ENCODE measurements around the gene MUC7. TPM values are rescaled to one million over a fixed set of nuclear protein-coding genes. Genes with fewer than 3 reads are reported as not detected.

MUC7 gene
- total and polyA plus RNA-seq, 8 donors = 0.02 TPM; not detected in 7

GRCh38 chr4:70443329-70443728, 28.7 kb upstream of the MUC7 start:
- Histone ChIP-seq H3K9me3 (no peaks in the 10 kb centered on the region), H3K4me1 (no peaks in the 10 kb centered on the region), H3K27me3 (no peaks in the 10 kb centered on the region), H3K4me3 (no peak overlapping the region), H3K36me3 (no peaks in the 10 kb centered on the region), H3K27ac (no peak overlapping the region)
- 77 to 84% methylated on average over 5 of the region's 5 CpGs for WGBS, 2 donors
- no peak for ATAC-seq
- FAIRE-seq = no peak
- no peak for DNase-seq
- TF ChIP-seq, protein P1, sequence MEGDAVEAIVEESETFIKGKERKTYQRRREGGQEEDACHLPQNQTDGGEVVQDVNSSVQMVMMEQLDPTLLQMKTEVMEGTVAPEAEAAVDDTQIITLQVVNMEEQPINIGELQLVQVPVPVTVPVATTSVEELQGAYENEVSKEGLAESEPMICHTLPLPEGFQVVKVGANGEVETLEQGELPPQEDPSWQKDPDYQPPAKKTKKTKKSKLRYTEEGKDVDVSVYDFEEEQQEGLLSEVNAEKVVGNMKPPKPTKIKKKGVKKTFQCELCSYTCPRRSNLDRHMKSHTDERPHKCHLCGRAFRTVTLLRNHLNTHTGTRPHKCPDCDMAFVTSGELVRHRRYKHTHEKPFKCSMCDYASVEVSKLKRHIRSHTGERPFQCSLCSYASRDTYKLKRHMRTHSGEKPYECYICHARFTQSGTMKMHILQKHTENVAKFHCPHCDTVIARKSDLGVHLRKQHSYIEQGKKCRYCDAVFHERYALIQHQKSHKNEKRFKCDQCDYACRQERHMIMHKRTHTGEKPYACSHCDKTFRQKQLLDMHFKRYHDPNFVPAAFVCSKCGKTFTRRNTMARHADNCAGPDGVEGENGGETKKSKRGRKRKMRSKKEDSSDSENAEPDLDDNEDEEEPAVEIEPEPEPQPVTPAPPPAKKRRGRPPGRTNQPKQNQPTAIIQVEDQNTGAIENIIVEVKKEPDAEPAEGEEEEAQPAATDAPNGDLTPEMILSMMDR (IDR thresholded peaks at IDR 0.05) = no peak
- intact Hi-C loops (cut with DNase I) = no loop called here

- no peak for DNase-seq
- no peak for FAIRE-seq
- Histone ChIP-seq H3K27me3 (no peaks in the 10 kb centered on the region), H3K27ac (no peak overlapping the region), H3K9me3 (no peaks in the 10 kb centered on the region), H3K4me3 (no peak overlapping the region), H3K4me1 (no peaks in the 10 kb centered on the region), H3K36me3 (no peaks in the 10 kb centered on the region)
- intact Hi-C loops (cut with DNase I) = no loop called here
- TF ChIP-seq, protein P1 (IDR thresholded peaks at IDR 0.05) = no peak
- no peak for ATAC-seq
- WGBS, 2 donors = 72 to 88% methylated on average over 3 of the region's 3 CpGs
Measured at GRCh38 chr4:70449220-70449619, 22.8 kb upstream of the MUC7 start.

GRCh38 chr4:70452946-70453345, 19.1 kb upstream of the MUC7 start:
- no peaks in the 10 kb centered on the region for H3K9me3 ChIP-seq
- no peaks in the 10 kb centered on the region for H3K4me1 ChIP-seq
- no peaks in the 10 kb centered on the region for H3K36me3 ChIP-seq
- H3K27me3 ChIP-seq = no peaks in the 10 kb centered on the region
- 16 to 27% methylated on average over 1 of the region's 1 CpG for WGBS, 2 donors
- TF ChIP-seq, protein P1 (IDR thresholded peaks at IDR 0.05) = no peak
- DNase-seq (no peak), ATAC-seq (no peak), FAIRE-seq (no peak)
- no peak overlapping the region for H3K4me3 ChIP-seq
- no peak overlapping the region for H3K27ac ChIP-seq
- intact Hi-C loops (cut with DNase I) = no loop called here

- ATAC-seq = no peak
- no peak for FAIRE-seq
- 36 to 42% methylated on average over 2 of the region's 2 CpGs for WGBS, 2 donors
Measured at GRCh38 chr4:70463335-70463734, 8.7 kb upstream of the MUC7 start.

GRCh38 chr4:70473679-70474078, 1.7 kb downstream of the MUC7 start:
- no peaks in the 10 kb centered on the region for H3K27me3 ChIP-seq
- ATAC-seq = no peak

More at GRCh38 chr4:70463335-70463734, 8.7 kb upstream of the MUC7 start:
- no peaks in the 10 kb centered on the region for H3K27me3 ChIP-seq
- no peaks in the 10 kb centered on the region for H3K36me3 ChIP-seq
- TF ChIP-seq, protein P1 (IDR thresholded peaks at IDR 0.05) = no peak
- H3K27ac ChIP-seq = no peak overlapping the region
- intact Hi-C loops (cut with DNase I) = no loop called here
- H3K4me1 ChIP-seq = no peaks in the 10 kb centered on the region
- H3K4me3 ChIP-seq = no peak overlapping the region
- no peaks in the 10 kb centered on the region for H3K9me3 ChIP-seq
- no peak for DNase-seq

More at GRCh38 chr4:70473679-70474078, 1.7 kb downstream of the MUC7 start:
- no peaks in the 10 kb centered on the region for H3K4me1 ChIP-seq
- WGBS, 2 donors = 77 to 88% methylated on average over 4 of the region's 4 CpGs
- H3K36me3 ChIP-seq = no peaks in the 10 kb centered on the region
- no peaks in the 10 kb centered on the region for H3K9me3 ChIP-seq
- H3K4me3 ChIP-seq = no peak overlapping the region
- DNase-seq (no peak), FAIRE-seq (no peak)
- H3K27ac ChIP-seq = no peak overlapping the region
- TF ChIP-seq, protein P1 (IDR thresholded peaks at IDR 0.05) = no peak
- intact Hi-C loops (cut with DNase I) = no loop called here

Measured in pancreas (tissue), 10 donors.